Right atrium auricular region (tissue), 2 donors: ENCODE measurements around the gene TAF4. TPM values are rescaled to one million over a fixed set of nuclear protein-coding genes. Genes with fewer than 3 reads are reported as not detected.
"Not testable (repeated sequence)": the region's sequence is repeated elsewhere in the genome, so short reads cannot be mapped to it uniquely, and the experiment has no call there.

ENCODE experiments used
- DNase-seq: peaks from one replicate; pipeline ENCODE4 v3.0.0-alpha.2; 2019; ENCODE audit warnings: low spot score
- H3K27ac ChIP-seq, 2 donors: fragments of 200-600 bp; sonication (generic); 1 replicate in 1 of 2; 2 replicates in 1 of 2; pipeline ENCODE4 v1.5.1; 2016 to 2019
- H3K27me3 ChIP-seq, 2 donors: fragments of 200-600 bp; sonication (generic); one replicate each; pipeline versions ENCODE4 v1.5.1 to v1.6.0; 2017 to 2019
- H3K36me3 ChIP-seq: fragments of 200-600 bp; sonication (generic); one replicate; pipeline ENCODE4 v1.5.1; 2016
- H3K4me1 ChIP-seq, 2 donors: fragments of 200-600 bp; sonication (generic); one replicate each; pipeline versions ENCODE4 v1.5.1 to v1.6.0; 2017 to 2019
- H3K4me3 ChIP-seq, 2 donors: fragments of 200-600 bp; sonication (generic); 1 replicate in 1 of 2; 2 replicates in 1 of 2; pipeline ENCODE4 v1.5.1; 2017 to 2019; ENCODE audit warnings: mild to moderate bottlenecking in 1 of 2, moderate library complexity in 1 of 2
- H3K9me3 ChIP-seq, 2 donors: fragments of 200-600 bp; sonication (generic); one replicate each; pipeline ENCODE4 v1.5.1; 2019
- CTCF ChIP-seq, 2 donors: fragments of 200-600 bp; sonication (generic); IDR thresholded peaks; one replicate each; pipeline ENCODE4 v1.5.1; 2019; ENCODE audit warnings: antibody characterized with exemption in 2 of 2
- total RNA-seq, 2 donors: library from RNA; depleted of rRNA; stranded (reverse); fragments of >200 nt; gene quantifications; one replicate each; pipeline ENCODE4 v1.1.0, GENCODE V29; 2016

The TAF4 gene
- total RNA-seq, 2 donors from 2014 or later: 8.3 to 18.0 TPM

- Histone ChIP-seq H3K4me1 (no peaks in the 10 kb centered on the region), H3K9me3 (no peaks in the 10 kb centered on the region), H3K36me3 (no peaks in the 10 kb centered on the region), H3K27ac (no peak overlapping the region), H3K27me3 (no peaks in the 10 kb centered on the region), H3K4me3 (no peak overlapping the region)
- no peak for TF ChIP-seq CTCF (IDR thresholded peaks at IDR 0.05)
- DNase-seq: no peak
These were observed 116.9 kb downstream of the TAF4 start for GRCh38 chr20:61948586-61949362.

GRCh38 chr20:61948056-61948455, 117.6 kb downstream of the TAF4 start:
- DNase-seq, H3K4me1 ChIP-seq, H3K9me3 ChIP-seq, H3K36me3 ChIP-seq, H3K27ac ChIP-seq, H3K27me3 ChIP-seq, H3K4me3 ChIP-seq: not testable (repeated sequence)

- H3K27ac ChIP-seq, H3K36me3 ChIP-seq, H3K4me1 ChIP-seq, H3K9me3 ChIP-seq, H3K27me3 ChIP-seq, DNase-seq, H3K4me3 ChIP-seq: not testable (repeated sequence)
These were observed 120.2 kb downstream of the TAF4 start for GRCh38 chr20:61945495-61945894.

GRCh38 chr20:61944967-61945366, 120.7 kb downstream of the TAF4 start:
- not testable (repeated sequence) for H3K27ac ChIP-seq, DNase-seq, H3K27me3 ChIP-seq, H3K4me1 ChIP-seq, H3K36me3 ChIP-seq, H3K4me3 ChIP-seq, H3K9me3 ChIP-seq

DNA sequence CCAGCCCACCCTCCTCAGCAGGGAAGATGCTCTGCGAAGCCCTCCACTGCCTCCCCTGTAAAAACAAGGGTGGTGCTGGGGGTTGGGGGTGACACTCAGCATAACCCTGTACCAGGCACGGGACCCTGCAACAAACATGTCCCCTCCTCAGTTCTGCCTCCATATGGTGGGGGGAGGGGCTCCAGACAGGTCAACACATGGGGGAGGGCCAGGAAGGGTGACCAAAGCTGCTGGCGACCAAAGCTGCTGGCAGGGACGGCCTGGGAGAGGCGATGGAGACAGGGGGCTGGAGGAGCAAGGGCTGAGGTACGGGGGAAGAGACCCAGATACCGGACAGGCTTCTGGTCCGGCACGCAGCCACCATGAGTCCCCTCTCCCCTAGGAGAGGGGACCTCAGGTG, 123.2 kb downstream of the TAF4 start:
- Histone ChIP-seq H3K9me3 (no peaks in the 10 kb centered on the region), H3K4me3 (no peak overlapping the region), H3K27ac (no peak overlapping the region), H3K36me3 (no peaks in the 10 kb centered on the region), H3K27me3 (no peaks in the 10 kb centered on the region), H3K4me1 (no peaks in the 10 kb centered on the region)
- no peak for DNase-seq
- TF ChIP-seq CTCF (IDR thresholded peaks at IDR 0.05): no peak

GRCh38 chr20:61941721-61942405, 123.8 kb downstream of the TAF4 start:
- Histone ChIP-seq H3K4me3 (no peak overlapping the region), H3K36me3 (no peaks in the 10 kb centered on the region), H3K4me1 (no peaks in the 10 kb centered on the region), H3K9me3 (no peaks in the 10 kb centered on the region), H3K27ac (no peak overlapping the region), H3K27me3 (no peaks in the 10 kb centered on the region)
- no peak for TF ChIP-seq CTCF (IDR thresholded peaks at IDR 0.05)
- no peak for DNase-seq

- Histone ChIP-seq H3K4me1 (no peaks in the 10 kb centered on the region), H3K27me3 (no peaks in the 10 kb centered on the region), H3K9me3 (no peaks in the 10 kb centered on the region), H3K4me3 (no peak overlapping the region), H3K36me3 (no peaks in the 10 kb centered on the region), H3K27ac (no peak overlapping the region)
- DNase-seq: no peak
- no peak for TF ChIP-seq CTCF (IDR thresholded peaks at IDR 0.05)
These were observed 124.5 kb downstream of the TAF4 start for GRCh38 chr20:61940976-61941720.
